HG02981 (cell line): ENCODE measurements around the gene MYH7B.

Experiments
- ATAC-seq: cut with Tn5 transposase; IDR thresholded peaks from one replicate; pipeline ENCODE4 v1.9.1; 2021; ENCODE audit warnings: mild to moderate bottlenecking, moderate library complexity; ENCODE audit not compliant: unreplicated experiment

The MYH7B gene

DNA sequence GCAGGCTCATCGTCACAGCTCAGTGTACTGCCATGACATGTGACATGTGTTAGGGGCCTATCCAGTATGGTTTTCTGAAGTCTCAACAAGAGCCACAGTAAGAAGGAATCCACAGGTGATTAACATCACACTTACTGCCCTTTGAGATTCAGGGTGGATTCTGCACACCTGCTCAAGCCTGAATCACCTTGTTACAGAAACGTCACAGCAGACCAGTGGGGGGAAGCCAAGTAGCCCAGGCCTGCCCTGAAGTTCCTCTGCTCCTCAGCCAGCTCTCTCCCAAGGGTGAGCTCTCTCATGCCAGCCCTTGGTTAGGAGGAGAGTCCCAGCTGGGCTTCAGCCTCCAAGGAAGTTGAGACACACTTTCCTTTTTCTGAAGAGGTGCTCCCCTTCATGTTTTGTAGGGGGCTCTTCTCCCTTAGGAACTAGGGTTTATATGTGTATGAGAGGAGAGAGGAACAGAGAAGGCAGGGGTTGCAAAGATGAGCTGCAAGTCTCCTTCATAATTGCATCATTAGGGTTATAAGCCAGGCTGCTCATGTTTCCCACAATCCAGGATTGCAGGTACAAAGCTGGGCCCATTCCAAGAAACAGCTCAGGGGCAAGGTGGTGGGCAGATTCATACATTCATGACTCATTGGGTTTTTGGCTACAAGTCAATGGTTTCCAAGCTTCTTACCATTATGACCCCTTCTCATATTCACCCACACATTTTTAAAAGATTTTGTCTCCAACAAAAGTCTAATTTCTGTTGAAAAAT lies 11.7 kb upstream of the MYH7B start:
- ATAC-seq, result no peak

DNA sequence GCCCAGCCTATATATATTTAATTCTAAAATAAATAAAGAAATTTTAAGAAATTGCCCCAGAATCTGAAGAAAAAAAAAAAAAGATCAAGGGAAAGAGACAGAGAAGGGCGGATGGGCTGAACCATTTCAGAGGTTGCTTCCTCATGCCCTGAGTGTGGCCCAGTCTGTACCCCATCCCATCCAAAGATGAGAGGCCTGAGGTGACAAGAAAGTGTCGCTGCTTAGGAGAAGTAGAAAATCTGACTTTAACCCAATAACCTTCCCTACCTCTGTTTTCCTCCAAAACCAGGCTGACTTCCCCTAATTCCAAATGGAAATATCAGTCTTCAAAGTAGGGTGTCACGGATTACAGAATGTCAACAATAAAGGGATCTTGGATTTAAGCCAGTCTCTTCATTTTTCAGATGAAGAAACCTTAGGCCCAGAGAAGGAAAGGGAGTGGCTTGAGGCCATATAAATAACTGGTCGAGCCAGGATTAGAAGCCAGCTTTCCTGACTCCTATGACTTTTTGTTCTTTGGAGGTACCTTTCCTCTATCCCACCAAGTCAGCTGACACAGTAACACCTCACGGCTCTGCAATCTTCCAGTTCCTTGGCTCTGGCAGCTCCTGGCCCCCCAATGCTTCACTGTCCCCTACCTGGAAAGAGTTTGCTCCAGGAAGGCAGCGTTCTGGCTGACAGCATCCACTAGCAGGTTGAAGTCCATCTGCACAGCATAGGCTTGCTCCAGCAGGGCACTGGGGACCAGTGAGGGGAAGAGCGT lies 10.2 kb upstream of the MYH7B start:
- ATAC-seq, result no peak

DNA sequence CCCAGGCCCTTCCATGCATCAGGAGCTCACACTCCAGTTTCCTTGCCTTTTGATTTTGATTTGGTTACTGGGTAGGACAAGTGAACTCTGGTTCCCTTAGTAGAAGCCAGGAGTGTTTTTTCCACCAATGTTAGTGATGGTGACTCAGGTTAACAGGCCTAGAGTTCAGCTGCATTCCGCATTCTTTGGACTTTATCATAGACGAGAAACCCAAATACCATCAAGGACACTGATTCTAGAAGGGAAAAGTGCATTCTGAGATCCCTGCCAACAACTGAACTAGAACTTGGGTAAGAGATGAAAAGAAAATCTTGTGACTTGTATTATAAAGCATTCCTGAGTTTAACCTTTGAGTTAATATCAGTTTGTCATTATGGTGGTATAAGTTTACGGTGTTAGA lies 9.0 kb upstream of the MYH7B start:
- no peak for ATAC-seq

GRCh38 chr20:34947336-34947735 lies 8.3 kb upstream of the MYH7B start:
- ATAC-seq, result no peak

- ATAC-seq, result no peak
These were observed 7.6 kb upstream of the MYH7B start for GRCh38 chr20:34948030-34948429.

- ATAC-seq, result no peak
These were observed 6.5 kb upstream of the MYH7B start for GRCh38 chr20:34949120-34949519.

DNA sequence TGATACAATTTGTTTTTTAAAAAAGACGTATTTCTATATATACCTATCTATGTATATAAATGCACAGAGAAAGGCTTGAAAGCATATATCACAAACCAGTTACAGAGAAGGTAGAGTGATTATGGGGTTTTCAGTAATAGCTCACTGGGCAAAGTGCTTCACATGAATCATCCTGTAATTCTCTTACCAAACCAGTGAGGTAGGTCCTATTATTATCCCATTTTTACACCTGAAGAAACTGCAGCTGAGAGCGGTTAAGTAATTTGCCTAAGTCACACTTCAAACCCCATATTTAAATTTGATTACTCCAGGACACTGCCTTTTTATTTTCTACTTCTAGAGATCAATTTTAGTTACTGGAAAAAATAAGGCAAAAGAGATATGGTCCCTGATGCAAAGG lies 4.4 kb upstream of the MYH7B start:
- no peak for ATAC-seq

DNA sequence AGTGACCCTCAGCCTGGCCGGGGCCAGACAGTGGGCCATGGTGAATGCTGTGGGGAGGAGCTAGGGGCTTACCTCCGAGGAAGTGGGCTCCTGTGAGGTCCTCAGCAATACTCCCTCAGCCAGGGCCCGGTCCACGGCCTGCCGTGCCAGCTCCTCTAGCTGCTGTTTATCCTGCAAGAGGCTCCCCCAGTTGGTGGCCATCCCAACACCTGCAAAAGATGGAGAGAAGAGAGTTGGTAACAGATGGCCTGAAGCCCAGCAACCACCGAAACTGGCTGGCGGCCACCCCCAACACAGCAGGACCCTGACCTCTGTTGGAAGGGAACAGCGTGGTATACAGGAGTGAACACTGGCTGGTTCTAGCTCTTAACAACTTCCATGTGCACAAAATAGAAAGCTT lies 4.0 kb upstream of the MYH7B start:
- no peak for ATAC-seq

- no peak for ATAC-seq
These were observed 3.0 kb upstream of the MYH7B start for GRCh38 chr20:34952671-34953070.

GRCh38 chr20:34953960-34954359 lies 1.7 kb upstream of the MYH7B start:
- ATAC-seq, result no peak

DNA sequence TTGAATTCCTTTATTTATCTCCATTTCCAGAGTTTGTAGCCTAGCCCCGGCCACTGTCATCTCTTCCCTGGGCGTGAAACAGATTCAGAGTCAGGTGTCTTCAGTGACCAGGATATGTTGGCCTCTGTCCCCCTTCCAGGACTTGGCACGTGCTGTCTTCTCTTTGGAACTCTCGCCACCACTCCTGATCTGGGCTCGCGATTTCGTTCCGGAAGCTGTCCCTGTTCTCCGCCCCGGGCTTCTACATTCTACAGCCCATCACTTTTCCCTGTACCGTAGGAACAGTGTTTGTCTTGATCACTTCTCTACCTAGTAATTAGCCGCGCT lies 801 bp upstream of the MYH7B start:
- ATAC-seq, result peak; percentile 7

- no peak for ATAC-seq
These were observed 382 bp downstream of the MYH7B start for GRCh38 chr20:34956041-34956458.

GRCh38 chr20:34956751-34957472 lies 1.2 kb downstream of the MYH7B start:
- no peak for ATAC-seq

GRCh38 chr20:34964486-34964885 lies 8.8 kb downstream of the MYH7B start:
- ATAC-seq, result no peak

DNA sequence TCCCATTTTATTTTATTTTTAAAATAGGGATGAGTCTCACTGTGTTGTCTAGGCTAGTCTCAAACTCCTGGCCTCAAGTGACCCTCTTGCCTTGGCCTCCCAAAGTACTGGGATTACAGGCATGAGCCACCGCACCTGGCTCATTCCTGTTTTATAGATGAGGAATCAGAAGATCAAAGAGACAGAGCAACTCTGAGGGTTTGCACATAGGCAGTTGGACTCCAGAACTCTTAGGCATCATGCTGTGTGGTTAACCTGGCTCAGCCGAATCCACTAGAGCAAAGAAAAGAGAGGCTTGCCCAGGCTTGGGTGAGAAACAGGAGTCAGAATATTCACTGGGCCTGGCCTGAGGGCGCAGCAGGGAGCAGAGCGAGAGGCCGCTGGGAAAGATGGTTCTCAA lies 9.4 kb downstream of the MYH7B start:
- ATAC-seq, result no peak

- ATAC-seq, result no peak
These were observed 11.8 kb downstream of the MYH7B start for GRCh38 chr20:34967421-34967820.

GRCh38 chr20:34968042-34968775 lies 12.5 kb downstream of the MYH7B start:
- no peak for ATAC-seq

DNA sequence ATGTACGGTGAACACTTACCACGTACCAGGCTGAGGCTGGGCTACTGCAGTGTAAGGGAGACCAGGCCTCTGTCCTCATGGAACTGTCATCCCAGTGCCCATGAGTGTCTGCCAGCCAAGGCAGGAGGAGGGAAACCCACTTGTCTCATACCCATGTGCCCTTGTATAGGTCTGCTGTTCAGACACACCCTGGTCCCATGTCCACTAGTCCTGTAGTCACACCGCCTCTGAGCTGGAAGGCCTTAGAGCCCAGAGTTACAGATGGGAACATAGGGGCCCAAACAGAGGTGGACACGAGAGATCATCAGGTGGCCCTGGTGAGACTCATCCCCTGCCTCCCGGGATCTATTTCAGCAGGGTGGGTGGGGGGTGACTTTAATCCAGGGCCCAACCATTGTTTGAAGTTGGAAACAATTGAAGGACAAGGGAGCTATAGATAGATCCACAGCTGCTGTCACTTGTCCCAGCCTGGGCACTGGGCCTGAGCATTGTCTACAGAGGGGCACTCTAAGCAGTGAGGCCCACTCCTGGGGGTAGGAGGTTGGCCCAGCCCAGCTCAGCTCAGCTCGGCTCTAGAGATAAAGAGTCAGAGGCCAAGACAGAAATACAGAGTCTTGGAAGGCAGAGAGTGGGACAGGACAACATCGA lies 14.6 kb downstream of the MYH7B start:
- no peak for ATAC-seq

DNA sequence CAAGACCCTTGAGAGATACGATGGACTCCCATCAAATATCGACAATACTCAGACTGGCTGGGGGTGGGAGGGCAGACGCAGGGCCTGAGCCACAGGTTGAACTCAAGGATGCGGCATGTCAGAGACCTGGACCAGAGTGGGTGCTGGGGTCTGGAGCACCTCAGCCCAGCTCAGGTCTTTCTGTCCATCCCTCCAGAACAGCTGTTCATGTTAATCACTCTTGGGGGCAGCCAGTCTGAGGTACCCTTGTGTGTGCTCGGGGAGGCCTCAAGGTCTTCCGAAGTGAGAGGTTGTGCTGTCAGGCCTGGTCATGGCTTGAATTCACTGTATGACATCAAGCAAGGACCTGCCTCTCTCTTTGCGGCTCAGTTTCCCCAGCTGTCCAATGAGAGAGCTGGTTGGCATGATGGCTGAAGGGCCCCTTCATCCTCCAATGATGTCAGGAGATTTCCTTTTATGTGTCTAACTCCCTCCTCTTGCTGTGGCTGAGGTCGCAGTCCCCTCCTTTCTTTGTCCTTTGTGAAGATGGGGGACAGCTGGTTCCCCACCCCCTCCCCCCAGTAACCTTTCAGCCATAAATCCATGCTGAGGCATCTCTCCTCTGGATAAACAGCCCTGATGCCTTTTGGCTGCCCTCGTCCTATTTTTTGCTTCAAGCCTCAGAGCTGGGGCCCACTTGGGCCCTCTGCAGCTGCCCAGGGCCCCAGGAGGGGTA lies 15.3 kb downstream of the MYH7B start:
- ATAC-seq, result no peak

- no peak for ATAC-seq
These were observed 16.0 kb downstream of the MYH7B start for GRCh38 chr20:34971561-34972235.
